ENCODE results near the gene ARRDC5. TPM values are rescaled to one million over a fixed set of nuclear protein-coding genes. Genes with fewer than 3 reads are reported as not detected.
"Not testable (repeated sequence)": the region's sequence is repeated elsewhere in the genome, so short reads cannot be mapped to it uniquely, and the experiment has no call there.

The ARRDC5 gene
- total and polyA plus RNA-seq, 7 donors, result not detected

DNA sequence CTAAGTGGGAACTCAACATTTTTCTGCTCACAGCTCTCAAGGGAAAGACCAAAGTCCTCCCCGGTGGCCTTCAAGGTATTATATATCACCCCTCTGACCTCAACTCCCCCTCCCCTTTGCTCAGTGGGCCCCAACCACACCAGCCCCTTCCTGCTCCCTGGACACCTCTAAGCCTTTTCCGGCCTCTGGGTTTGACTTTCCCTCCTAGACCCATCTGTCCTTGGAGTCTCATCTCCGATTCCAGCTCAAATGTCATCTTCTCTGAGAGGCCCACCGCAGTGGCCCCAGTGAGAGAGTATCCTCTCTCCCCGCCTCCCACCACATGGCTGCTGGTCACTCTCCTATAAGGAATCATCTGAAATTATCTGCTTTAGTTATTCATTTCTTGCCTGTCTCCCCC lies 5.7 kb upstream of the ARRDC5 start:
- WGBS, 3 donors, result 80 to 82% (median 81%) methylated on average over 5 of the region's 5 CpGs
- ATAC-seq, result no peak
- H3K36me3 ChIP-seq (ENCODE audit: insufficient read depth in 1 of 2, low read depth in 1 of 2), result no peaks in the 10 kb centered on the region
- TF ChIP-seq CTCF (IDR thresholded peaks at IDR 0.05), result no peak
- peaks cover 19% of the 10 kb centered on the region for H3K4me1 ChIP-seq
- DNase-seq, result no peak
- H3K27me3 ChIP-seq (ENCODE audit: insufficient read depth in 3 of 3, low read length in 2 of 3), result no peaks in the 10 kb centered on the region
- H3K9me3 ChIP-seq, result no peaks in the 10 kb centered on the region
- H3K4me3 ChIP-seq, result no peak overlapping the region
- intact Hi-C loops (cut with DNase I), result no loop called here
- no peak overlapping the region for H3K27ac ChIP-seq

GRCh38 chr19:4906963-4907362 lies 4.3 kb upstream of the ARRDC5 start:
- H3K4me3 ChIP-seq, result no peak overlapping the region
- ATAC-seq (no peak), DNase-seq (no peak)
- H3K27ac ChIP-seq, result no peak overlapping the region
- H3K27me3 ChIP-seq (ENCODE audit: insufficient read depth in 3 of 3, low read length in 2 of 3), result no peaks in the 10 kb centered on the region
- H3K4me1 ChIP-seq, result peaks cover 16% of the 10 kb centered on the region
- 78 to 84% (median 80%) methylated on average over 8 of the region's 8 CpGs for WGBS, 3 donors
- TF ChIP-seq CTCF (IDR thresholded peaks at IDR 0.05), result no peak
- H3K36me3 ChIP-seq (ENCODE audit: insufficient read depth in 1 of 2, low read depth in 1 of 2), result no peaks in the 10 kb centered on the region
- H3K9me3 ChIP-seq, result no peaks in the 10 kb centered on the region
- intact Hi-C loops (cut with DNase I), result no loop called here

DNA sequence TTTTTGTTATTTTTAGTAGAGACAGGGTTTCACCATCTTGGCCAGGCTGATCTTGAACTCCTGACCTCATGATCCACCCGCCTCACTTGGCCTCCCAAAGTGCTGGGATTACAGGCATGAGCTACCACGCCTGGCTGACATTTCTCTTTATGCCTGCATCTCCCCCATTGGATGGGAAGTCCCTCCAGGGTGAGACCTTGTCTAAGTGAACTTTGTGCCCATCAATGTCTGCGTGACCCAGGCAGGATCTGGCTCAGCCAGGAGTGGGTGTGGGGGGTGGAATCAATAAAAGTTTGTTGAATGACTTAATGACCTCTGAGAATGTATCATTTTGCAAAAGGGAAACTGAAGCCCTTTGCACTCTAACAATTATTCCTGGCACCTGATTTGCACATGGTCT lies 1.8 kb upstream of the ARRDC5 start:
- H3K9me3 ChIP-seq, result no peaks in the 10 kb centered on the region
- intact Hi-C loops (cut with DNase I), result no loop called here
- WGBS, 3 donors, result 39 to 75% (median 62%) methylated on average over 3 of the region's 3 CpGs
- ATAC-seq (no peak), DNase-seq (no peak)
- H3K4me3 ChIP-seq, result no peak overlapping the region
- peaks cover 4% of the 10 kb centered on the region for H3K4me1 ChIP-seq
- no peak for TF ChIP-seq CTCF (IDR thresholded peaks at IDR 0.05)
- no peaks in the 10 kb centered on the region for H3K36me3 ChIP-seq (ENCODE audit: insufficient read depth in 1 of 2, low read depth in 1 of 2)
- H3K27ac ChIP-seq, result no peak overlapping the region
- H3K27me3 ChIP-seq (ENCODE audit: insufficient read depth in 3 of 3, low read length in 2 of 3), result no peaks in the 10 kb centered on the region

- H3K4me3 ChIP-seq; H3K27me3 ChIP-seq (ENCODE audit: insufficient read depth in 3 of 3, low read length in 2 of 3); H3K36me3 ChIP-seq (ENCODE audit: insufficient read depth in 1 of 2, low read depth in 1 of 2); ATAC-seq; DNase-seq; H3K27ac ChIP-seq; H3K9me3 ChIP-seq; intact Hi-C loops (cut with DNase I); H3K4me1 ChIP-seq: not testable (repeated sequence)
- WGBS, 3 donors, result 79 to 84% (median 83%) methylated on average over 13 of the region's 13 CpGs
Measured at GRCh38 chr19:4900879-4901278, 1.8 kb downstream of the ARRDC5 start.

DNA sequence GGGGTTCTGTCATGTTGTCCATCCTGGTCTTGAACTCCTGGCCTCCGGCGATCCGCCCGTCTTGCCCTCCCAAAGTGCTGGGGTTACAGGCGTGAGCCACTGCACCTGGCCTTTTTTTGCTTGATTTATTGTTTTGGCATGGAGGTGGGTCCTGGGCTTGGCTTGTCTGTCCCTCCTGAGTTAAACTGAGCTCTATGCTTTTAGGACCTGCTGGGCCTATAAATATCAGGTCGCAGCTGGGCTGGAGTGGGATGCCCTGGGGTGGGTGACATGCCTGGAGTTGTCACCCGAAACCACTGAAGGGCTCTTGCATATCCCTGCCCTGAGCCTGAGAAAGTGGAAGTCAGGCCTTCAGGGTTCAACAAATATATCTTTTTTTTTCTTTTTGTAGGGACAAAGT lies 5.5 kb downstream of the ARRDC5 start:
- TF ChIP-seq CTCF (IDR thresholded peaks at IDR 0.05), result no peak
- Histone ChIP-seq H3K4me3 (no peak overlapping the region), H3K36me3 (ENCODE audit: insufficient read depth in 1 of 2, low read depth in 1 of 2) (no peaks in the 10 kb centered on the region), H3K4me1 (peaks cover 11% of the 10 kb centered on the region), H3K27me3 (ENCODE audit: insufficient read depth in 3 of 3, low read length in 2 of 3) (no peaks in the 10 kb centered on the region), H3K9me3 (no peaks in the 10 kb centered on the region), H3K27ac (peak overlapping the region; percentile 46)
- intact Hi-C loops (cut with DNase I), result no loop called here
- 29 to 51% (median 33%) methylated on average over 7 of the region's 7 CpGs for WGBS, 3 donors
- ATAC-seq (peak; percentile 61 to 89 (median 72)), DNase-seq (peak in 1 of 2 donors; percentile 65)
